Measurements from ENCODE around the gene PAPPA2.
A peak's percentile ranks its signal among the peaks of the same experiment; 100 is the strongest.

Gene PAPPA2

GRCh38 chr1:176885341-176885740, 422.4 kb downstream of the PAPPA2 start:
- H3K4me3 ChIP-seq (ENCODE audit: low read length): no peak overlapping the region
- no peak for TF ChIP-seq CTCF (conservative IDR thresholded peaks at IDR 0.05; ENCODE audit: low read length)
- no peak for DNase-seq (ENCODE audit: low read depth)

- peak; percentile 83 for DNase-seq (ENCODE audit: low read depth)
- TF ChIP-seq CTCF (conservative IDR thresholded peaks at IDR 0.05; ENCODE audit: low read length): no peak
- H3K4me3 ChIP-seq (ENCODE audit: low read length): no peak overlapping the region
Observed at GRCh38 chr1:176885751-176886150, 422.8 kb downstream of the PAPPA2 start.

- H3K4me3 ChIP-seq (ENCODE audit: low read length): no peak overlapping the region
- no peak for DNase-seq (ENCODE audit: low read depth)
- no peak for TF ChIP-seq CTCF (conservative IDR thresholded peaks at IDR 0.05; ENCODE audit: low read length)
Observed at GRCh38 chr1:176888471-176889032, 425.6 kb downstream of the PAPPA2 start.

GRCh38 chr1:176893625-176894352, 430.8 kb downstream of the PAPPA2 start:
- no peak overlapping the region for H3K4me3 ChIP-seq (ENCODE audit: low read length)
- TF ChIP-seq CTCF (conservative IDR thresholded peaks at IDR 0.05; ENCODE audit: low read length): no peak
- no peak for DNase-seq (ENCODE audit: low read depth)

- TF ChIP-seq CTCF (conservative IDR thresholded peaks at IDR 0.05; ENCODE audit: low read length): no peak
- DNase-seq (ENCODE audit: low read depth): no peak
- no peak overlapping the region for H3K4me3 ChIP-seq (ENCODE audit: low read length)
Observed at GRCh38 chr1:176894450-176894849, 431.5 kb downstream of the PAPPA2 start.

Measured in AG10803 (cell line).